Lower leg skin (tissue), 4 donors: Measurements from ENCODE around the gene DDX10. TPM values are rescaled to one million over a fixed set of nuclear protein-coding genes. Genes with fewer than 3 reads are reported as not detected.

Source experiments
- DNase-seq, 2 donors: peaks; one replicate each; pipeline ENCODE4 v3.0.0-alpha.2; 2019; ENCODE audit warnings: low spot score in 2 of 2
- H3K4me3 ChIP-seq: fragments of 200-600 bp; sonication (generic); 2 replicates; pipeline ENCODE4 v1.5.1; 2017; ENCODE audit warnings: mild to moderate bottlenecking, low read depth; ENCODE audit not compliant: poor library complexity, severe bottlenecking
- POLR2A ChIP-seq, 2 donors: fragments of 450-650 bp; IDR thresholded peaks; one replicate each; pipeline ENCODE4 v1.6.1; 2016 to 2017; ENCODE audit warnings: antibody characterized with exemption in 2 of 2, mild to moderate bottlenecking in 1 of 2, moderate library complexity in 1 of 2
- WGBS, 2 donors: methylation state at CpG; one replicate each; pipeline ENCODE4 v1.1.5; 2018; 5-methylcytosine and 5-hydroxymethylcytosine counted together
- intact Hi-C: fragments of 100-400 bp; cut with DNase I; formaldehyde crosslinking; loops from one replicate; pipeline ENCODE4 v1.15.0; 2023; ENCODE audit warnings: low total_unique reads
- total RNA-seq, 4 donors: library from RNA; depleted of rRNA; stranded (reverse); fragments of >200 nt; gene quantifications; one replicate each; pipeline ENCODE4 v1.1.0, GENCODE V29; 2016
- TF ChIP-seq, protein P1 (sequence below), 3 donors: fragments of 450-650 bp; IDR thresholded peaks; one replicate each; pipeline ENCODE4 v1.5.1; 2016; ENCODE audit warnings: antibody characterized with exemption in 3 of 3, mild to moderate bottlenecking in 3 of 3, moderate library complexity in 2 of 3

DDX10 gene
- total RNA-seq, 4 donors from 2014 or later, result 18.4 to 33.5 (median 22.2) TPM

DNA sequence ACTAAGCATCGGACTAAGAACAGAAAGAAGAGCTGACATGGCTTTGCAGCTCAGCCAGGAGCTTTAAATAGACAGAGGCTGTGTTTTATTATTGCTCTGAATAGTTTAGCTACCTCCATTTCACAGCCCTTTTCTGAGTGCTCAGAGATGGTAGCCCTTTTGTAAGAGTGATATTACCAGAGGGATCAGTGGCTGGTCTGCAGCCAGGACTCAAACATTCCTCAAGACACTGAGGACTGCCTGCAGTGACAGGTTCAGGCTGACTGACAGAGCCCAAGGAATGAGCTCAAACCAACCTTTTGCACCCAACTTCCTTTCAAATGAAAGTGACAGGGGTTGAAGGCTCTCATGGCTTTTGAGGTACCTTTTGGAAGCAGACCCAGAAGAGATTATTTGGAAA, 189.0 kb downstream of the DDX10 start:
- H3K4me3 ChIP-seq, result no peak overlapping the region
- intact Hi-C loops, result no loop called here
- WGBS, 2 donors, result 13 to 18% methylated on average over 1 of the region's 1 CpG
- no peak for DNase-seq
- no peak for TF ChIP-seq POLR2A (IDR thresholded peaks at IDR 0.05)
- TF ChIP-seq, protein P1, sequence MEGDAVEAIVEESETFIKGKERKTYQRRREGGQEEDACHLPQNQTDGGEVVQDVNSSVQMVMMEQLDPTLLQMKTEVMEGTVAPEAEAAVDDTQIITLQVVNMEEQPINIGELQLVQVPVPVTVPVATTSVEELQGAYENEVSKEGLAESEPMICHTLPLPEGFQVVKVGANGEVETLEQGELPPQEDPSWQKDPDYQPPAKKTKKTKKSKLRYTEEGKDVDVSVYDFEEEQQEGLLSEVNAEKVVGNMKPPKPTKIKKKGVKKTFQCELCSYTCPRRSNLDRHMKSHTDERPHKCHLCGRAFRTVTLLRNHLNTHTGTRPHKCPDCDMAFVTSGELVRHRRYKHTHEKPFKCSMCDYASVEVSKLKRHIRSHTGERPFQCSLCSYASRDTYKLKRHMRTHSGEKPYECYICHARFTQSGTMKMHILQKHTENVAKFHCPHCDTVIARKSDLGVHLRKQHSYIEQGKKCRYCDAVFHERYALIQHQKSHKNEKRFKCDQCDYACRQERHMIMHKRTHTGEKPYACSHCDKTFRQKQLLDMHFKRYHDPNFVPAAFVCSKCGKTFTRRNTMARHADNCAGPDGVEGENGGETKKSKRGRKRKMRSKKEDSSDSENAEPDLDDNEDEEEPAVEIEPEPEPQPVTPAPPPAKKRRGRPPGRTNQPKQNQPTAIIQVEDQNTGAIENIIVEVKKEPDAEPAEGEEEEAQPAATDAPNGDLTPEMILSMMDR (IDR thresholded peaks at IDR 0.05), result no peak

DNA sequence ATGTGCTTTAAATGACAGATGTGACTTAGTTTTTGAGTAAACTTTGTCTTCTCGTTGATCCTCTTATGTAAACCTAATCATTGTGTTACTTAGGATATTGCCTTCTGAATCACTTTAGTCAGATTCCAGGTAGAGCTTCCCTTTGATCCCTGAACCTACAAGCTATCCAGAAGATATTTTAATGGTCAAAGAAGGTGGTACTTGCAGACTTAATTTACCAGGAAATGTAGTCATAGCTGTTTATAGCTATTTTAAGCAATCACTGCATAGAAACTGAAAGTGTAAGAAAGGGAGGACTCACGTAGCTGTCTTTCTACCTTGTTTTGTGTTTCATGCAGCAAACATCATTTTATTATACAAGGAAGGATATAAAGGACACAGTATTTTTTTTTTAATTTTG, 189.5 kb downstream of the DDX10 start:
- no peak for TF ChIP-seq POLR2A (IDR thresholded peaks at IDR 0.05)
- TF ChIP-seq, protein P1 (IDR thresholded peaks at IDR 0.05), result no peak
- H3K4me3 ChIP-seq, result no peak overlapping the region
- 29 to 38% methylated on average over 2 of the region's 2 CpGs for WGBS, 2 donors
- DNase-seq, result no peak
- intact Hi-C loops, result no loop called here

DNA sequence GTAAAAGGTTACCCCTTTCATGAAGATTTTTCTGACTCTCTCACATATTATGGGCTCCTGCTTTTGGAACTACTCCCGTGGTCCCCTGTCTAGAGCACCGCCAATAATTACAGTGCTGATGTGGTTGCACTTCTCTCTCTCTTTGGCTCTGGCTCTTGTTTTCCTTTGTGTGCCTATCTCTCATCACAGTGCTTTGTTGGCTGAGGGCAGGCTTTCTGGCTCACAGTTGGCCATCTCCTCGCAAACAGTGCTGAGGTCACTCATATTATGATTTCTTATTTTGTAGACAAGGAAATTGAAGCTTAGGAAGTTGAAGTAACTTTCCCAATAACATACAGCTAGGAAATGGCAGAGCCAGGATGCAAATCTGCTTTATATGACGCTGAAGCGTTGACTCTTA, 192.5 kb downstream of the DDX10 start:
- no peak for TF ChIP-seq POLR2A (IDR thresholded peaks at IDR 0.05)
- TF ChIP-seq, protein P1 (IDR thresholded peaks at IDR 0.05), result no peak
- 90 to 91% methylated on average over 5 of the region's 5 CpGs for WGBS, 2 donors
- intact Hi-C loops, result no loop called here
- no peak overlapping the region for H3K4me3 ChIP-seq
- DNase-seq, result no peak

DNA sequence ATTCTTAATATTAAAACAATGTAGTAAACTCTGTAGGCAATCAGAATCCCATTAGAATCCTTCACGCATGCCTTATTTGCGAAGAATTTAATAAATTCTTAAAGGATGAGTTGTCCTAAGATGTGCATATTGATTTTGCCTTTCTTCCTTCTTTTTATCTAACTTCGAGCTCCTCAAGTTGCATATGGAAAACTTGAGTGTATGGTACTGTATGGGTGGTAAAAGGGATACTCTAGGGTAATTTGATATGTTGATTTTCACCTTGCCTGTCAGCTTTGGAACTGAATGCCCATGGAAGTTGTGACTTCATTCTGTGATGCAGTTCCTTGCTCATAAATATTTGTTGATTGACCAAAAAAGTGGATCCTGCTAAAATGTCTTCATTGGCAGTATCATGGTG, 193.8 kb downstream of the DDX10 start:
- 98% methylated on average over 3 of the region's 3 CpGs for WGBS, 2 donors
- TF ChIP-seq, protein P1 (IDR thresholded peaks at IDR 0.05), result no peak
- no peak for TF ChIP-seq POLR2A (IDR thresholded peaks at IDR 0.05)
- no peak overlapping the region for H3K4me3 ChIP-seq
- intact Hi-C loops, result no loop called here
- no peak for DNase-seq

DNA sequence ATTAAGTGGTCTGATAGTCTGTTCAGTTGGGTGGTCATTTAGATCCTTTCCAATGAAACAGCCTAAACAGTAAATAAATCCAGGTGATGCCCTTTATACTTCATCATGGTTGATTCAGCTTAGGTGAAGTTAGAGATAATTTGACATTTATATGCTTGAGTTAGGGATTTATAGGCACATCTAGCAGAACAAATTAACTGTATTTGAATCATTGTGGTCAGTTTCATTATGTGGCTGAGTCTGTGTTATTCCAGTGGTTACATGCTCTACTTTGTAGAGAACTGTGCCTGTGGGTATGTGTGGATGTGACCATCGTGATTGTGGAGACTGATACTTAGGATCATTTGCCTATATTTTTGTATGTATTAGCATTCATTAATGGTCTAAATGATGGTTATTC, 194.6 kb downstream of the DDX10 start:
- TF ChIP-seq, protein P1 (IDR thresholded peaks at IDR 0.05), result no peak
- TF ChIP-seq POLR2A (IDR thresholded peaks at IDR 0.05), result no peak
- H3K4me3 ChIP-seq, result no peak overlapping the region
- intact Hi-C loops, result no loop called here
- DNase-seq, result no peak
- 71 to 78% methylated on average over 1 of the region's 1 CpG for WGBS, 2 donors

DNA sequence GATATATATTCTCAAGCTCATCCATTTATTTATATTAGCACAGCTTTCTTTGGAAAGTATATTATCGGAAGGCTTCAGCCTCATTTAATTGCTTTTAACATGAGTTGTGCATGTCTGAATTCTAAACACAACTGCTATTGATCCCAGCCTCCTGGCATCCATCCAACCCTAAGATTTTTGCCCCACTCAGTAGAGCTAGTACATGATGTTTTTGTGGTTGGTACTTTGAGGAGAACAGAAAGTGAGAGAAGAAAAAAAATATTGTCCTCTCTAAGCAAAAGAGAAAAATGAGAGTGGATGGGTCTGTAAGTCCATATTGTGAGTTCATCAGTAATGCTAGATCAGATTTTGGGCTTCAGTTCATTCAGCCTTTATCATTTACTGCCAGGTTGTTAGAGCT, 198.7 kb downstream of the DDX10 start:
- TF ChIP-seq, protein P1 (IDR thresholded peaks at IDR 0.05), result no peak
- TF ChIP-seq POLR2A (IDR thresholded peaks at IDR 0.05), result no peak
- no peak for DNase-seq
- intact Hi-C loops, result no loop called here
- no peak overlapping the region for H3K4me3 ChIP-seq
- WGBS, 2 donors, result 89 to 96% methylated on average over 1 of the region's 1 CpG
